Activated CD8-positive, alpha-beta memory T cell treated with anti-CD3 and anti-CD28 coated beads for 4 hours (primary cell): ENCODE measurements around the gene NAXD.
"Not testable (repeated sequence)": the region's sequence is repeated elsewhere in the genome, so short reads cannot be mapped to it uniquely, and the experiment has no call there.

Experiments used
- DNase-seq, 2 donors: peaks; one replicate each; pipeline ENCODE4 v3.0.0-alpha.2; 2020; ENCODE audit warnings: low read depth in 2 of 2

The NAXD gene

GRCh38 chr13:110664673-110665072 is 49.3 kb downstream of the NAXD start:
- DNase-seq: no peak

DNA sequence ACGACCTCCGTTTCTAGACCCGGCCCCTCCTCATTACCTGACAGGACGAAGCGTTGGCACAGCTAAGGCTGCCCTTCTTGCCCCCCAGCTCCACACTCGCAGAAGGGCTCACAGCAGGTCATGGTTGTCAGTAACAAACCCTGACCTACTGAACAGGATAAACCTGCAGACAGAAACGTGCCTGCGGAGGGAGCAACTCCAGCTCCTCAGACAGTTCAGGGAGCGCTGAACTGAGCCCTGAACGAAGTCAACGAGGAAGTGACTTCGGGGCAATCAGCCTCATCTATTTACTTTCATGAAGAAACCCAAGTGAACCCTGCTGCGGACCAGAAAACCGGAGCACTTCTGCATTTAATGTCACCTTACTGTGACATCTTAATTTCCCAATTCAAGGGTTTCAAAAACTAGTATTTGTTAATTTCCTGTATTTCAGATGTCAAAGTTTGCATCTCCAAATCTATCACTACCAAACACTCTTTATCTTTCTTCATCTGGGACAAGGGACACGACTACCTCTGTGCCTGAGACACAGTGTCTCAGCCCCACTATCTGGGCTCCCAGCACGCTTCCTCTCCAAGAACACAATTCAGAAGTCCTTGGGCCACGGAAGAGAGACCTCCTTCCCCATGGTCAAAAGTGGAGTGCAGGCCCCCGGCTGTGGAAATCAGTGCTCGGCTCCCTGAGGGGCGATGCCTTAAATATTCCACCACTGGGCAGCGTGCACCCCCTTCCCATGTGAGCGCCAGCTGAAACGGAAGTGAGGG is 50.3 kb downstream of the NAXD start:
- DNase-seq: no peak

DNA sequence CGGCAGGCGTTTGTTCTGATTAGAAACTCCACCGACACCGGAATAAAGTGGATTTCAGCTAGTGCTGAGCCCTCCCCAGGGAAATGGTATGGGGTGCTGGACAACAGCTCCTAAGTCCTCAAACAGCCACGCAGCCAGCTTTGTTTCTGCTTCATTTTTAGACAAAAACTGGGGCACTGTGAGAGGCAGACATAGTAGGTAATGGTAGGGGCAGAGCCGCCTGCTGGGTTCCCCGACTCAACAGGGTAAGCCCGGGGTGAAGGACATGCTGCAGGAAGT is 50.8 kb downstream of the NAXD start:
- no peak for DNase-seq

- DNase-seq: no peak
Measured at GRCh38 chr13:110669036-110669435, 53.7 kb downstream of the NAXD start.

DNA sequence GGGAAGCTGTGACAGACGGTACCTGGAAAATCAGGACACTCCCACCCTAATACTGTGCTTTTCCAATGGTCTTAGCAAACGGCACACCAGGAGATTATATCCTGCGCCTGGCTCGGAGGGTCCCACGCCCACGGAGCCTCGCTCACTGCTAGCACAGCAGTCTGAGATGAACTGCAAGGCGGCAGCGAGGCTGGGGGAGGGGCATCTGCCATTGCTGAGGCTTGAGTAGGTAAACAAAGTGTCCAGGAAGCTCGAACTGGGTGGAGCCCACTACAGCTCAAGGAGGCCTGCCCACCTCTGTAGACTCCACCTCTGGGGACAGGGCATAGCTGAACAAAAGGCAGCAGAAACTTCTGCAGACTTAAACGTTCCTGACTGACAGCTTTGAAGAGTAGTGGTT is 54.5 kb downstream of the NAXD start:
- DNase-seq: not testable (repeated sequence)

- DNase-seq: peak in 1 of 2 donors; percentile 7
Measured at GRCh38 chr13:110676595-110677587, 61.5 kb downstream of the NAXD start.

DNA sequence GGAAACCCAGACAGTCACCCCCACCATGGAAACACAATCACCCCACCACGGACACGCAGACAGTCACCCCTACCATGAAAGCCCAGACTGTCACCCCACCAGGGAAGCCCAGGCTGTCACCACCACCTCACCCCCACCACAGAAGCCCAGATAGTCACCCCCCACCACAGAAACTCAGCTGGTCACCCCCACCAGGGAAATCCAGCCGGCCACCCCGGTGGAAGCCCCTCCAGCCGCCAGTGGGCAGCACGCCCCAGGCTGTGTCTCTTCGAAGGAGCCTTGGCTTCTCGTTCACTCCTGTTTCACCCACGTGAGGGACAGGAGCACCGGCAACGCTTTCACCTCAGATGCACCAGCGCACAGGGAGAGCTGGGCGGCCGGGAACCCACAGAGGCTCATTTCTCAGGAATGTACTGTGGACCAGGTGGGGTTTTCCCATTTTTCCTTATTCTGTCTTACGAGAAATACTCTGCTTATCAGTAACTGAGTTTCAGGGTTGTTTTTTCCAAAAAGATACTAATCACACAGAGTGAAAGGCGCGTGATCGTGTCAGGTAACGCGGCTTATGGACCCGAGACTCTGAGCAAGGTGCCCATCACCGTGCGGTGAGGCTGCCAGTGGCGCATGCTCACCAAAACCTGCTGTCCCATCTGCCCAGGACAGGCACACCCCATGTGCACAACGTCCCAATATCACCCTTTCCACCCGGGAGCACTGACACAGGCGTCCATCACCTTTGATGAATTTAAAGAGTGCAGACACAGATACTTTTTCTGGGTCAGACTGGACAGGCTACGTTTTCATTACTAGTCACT is 62.6 kb downstream of the NAXD start:
- DNase-seq: no peak

GRCh38 chr13:110680852-110681251 is 65.5 kb downstream of the NAXD start:
- no peak for DNase-seq

GRCh38 chr13:110681868-110682550 is 66.7 kb downstream of the NAXD start:
- no peak for DNase-seq

- no peak for DNase-seq
Measured at GRCh38 chr13:110682746-110683145, 67.4 kb downstream of the NAXD start.

- DNase-seq: no peak
Measured at GRCh38 chr13:110683203-110683883, 68.0 kb downstream of the NAXD start.

DNA sequence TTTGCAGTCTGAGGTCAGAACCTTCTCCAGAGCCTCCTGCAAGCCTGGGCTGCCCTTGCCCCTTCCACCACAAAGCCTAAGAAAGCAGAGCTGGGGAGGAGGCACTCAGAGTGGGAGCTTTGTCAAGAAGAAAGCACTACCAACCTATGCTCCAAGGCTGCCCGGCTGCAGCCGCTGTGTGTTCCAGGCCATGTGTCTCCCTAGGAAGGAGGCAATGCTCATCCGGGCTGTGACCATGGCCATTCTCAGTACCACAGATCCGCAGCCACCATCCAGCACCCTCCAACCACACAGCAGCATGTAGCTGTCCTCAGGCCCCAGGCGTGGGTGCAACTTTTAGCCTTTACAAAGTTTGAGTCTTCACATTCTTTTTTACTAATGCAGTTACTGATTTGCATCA is 68.6 kb downstream of the NAXD start:
- DNase-seq: no peak

GRCh38 chr13:110684388-110685056 is 69.2 kb downstream of the NAXD start:
- no peak for DNase-seq

DNA sequence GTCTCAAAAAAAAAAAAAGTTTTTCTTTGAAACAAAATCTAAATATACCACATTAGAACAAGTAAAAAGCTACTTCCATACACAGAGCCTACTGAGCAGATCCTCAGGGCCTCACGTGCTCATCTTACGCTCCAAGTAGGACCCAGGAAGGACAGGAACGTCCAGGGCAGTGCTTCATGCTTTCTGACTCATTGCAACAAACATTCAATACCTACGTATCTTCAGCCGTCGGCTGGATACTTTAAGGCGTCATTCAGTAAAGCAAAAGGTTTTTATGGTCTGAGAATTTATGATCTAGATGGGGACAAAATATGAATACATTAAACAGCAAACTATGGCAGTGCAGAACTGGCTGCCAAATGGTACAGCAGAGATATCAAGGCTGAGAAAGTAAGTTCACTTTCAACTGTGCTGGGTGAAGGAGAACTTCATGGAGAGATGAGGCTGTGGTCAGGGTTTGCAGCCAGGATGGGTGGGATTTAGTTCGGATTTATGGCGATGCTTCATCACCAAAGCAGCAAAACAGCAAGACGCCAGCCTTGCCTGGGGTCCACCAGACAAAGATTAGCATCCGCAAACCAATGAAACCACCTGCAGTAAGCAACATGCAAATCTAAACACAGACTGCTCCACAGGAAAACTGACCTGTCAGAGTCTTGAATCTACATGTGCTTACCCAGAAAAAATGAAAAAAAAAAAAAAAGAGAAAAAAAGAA is 70.1 kb downstream of the NAXD start:
- DNase-seq: no peak

GRCh38 chr13:110687736-110688135 is 72.4 kb downstream of the NAXD start:
- no peak for DNase-seq

GRCh38 chr13:110689041-110689440 is 73.7 kb downstream of the NAXD start:
- no peak for DNase-seq
